ENCODE measurements around the gene CAP1.

DNA sequence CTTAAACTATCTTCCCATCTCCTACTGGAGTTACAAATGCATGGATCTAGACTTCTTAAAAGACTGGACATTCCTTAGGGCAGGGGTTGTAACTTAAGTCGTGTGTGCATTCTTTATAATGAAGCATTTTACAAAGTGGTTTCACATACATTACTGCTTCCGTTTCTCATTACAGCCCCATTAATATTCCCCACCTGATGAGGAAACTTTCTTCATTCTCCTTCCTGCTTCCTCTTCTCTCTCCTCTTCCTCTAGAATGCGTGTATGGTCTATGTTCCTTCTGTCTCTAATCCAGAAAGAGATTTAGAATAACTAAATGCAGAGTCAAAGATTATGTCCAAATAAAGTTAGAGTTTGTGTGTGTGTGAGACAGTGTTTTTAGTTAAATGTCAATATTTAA is 1.8 kb upstream of the CAP1 start:
- no peak for TF ChIP-seq ELF4 (IDR thresholded peaks at IDR 0.05)
- TF ChIP-seq BHLHE40 (IDR thresholded peaks at IDR 0.05; ENCODE audit: borderline replicate concordance), result no peak
- no peak for TF ChIP-seq ARNT (IDR thresholded peaks at IDR 0.05)
- TF ChIP-seq NFRKB (IDR thresholded peaks at IDR 0.05), result no peak
- TF ChIP-seq ZNF384 (IDR thresholded peaks at IDR 0.05), result no peak
- TF ChIP-seq PKNOX1 (IDR thresholded peaks at IDR 0.05), result no peak
- no peak for TF ChIP-seq FOXA1 (IDR thresholded peaks at IDR 0.05)
- TF ChIP-seq SUZ12 (IDR thresholded peaks at IDR 0.05), result no peak
- no peak for TF ChIP-seq LEF1 (IDR thresholded peaks at IDR 0.05; ENCODE audit: borderline replicate concordance)
- TF ChIP-seq FOXK2 (IDR thresholded peaks at IDR 0.05), result no peak
- TF ChIP-seq SP1 (IDR thresholded peaks at IDR 0.05), result no peak
- no peak for TF ChIP-seq FOXM1 (IDR thresholded peaks at IDR 0.05; ENCODE audit: borderline replicate concordance)
- TF ChIP-seq HDGF (IDR thresholded peaks at IDR 0.05; ENCODE audit: borderline replicate concordance), result no peak
- TF ChIP-seq TARDBP (IDR thresholded peaks at IDR 0.05), result no peak

Measured in HEK293T (cell line).